Right ventricle myocardium superior (tissue), 1 donor: ENCODE data around the gene C3orf49. TPM values are rescaled to one million over a fixed set of nuclear protein-coding genes. Genes with fewer than 3 reads are reported as not detected.

Experiments
- ATAC-seq: fragments of 200-7000 bp; cut with Tn5 transposase; one replicate; pipeline ENCODE4 v1.9.1; 2020; ENCODE audit warnings: mild to moderate bottlenecking; ENCODE audit not compliant: poor library complexity
- DNase-seq: peaks from one replicate; pipeline ENCODE4 v3.0.0-alpha.2; 2020
- intact Hi-C: fragments of 100-400 bp; cut with DNase I; formaldehyde crosslinking; loops from one replicate; pipeline ENCODE4 v1.11.2; 2022
- total RNA-seq: library from RNA; stranded (reverse); fragmentation: NEBNext Ultra II Directional; extraction: Animal tissue kit (Norgen Biotek cat#: 25700); gene quantifications from one replicate; pipeline ENCODE4 v1.2.1, GENCODE V29; 2021
- donor health status: DM: no; HTN: yes; CAD: no; lungs with severe emphysema.

Gene C3orf49
- total RNA-seq, 1 donor from 2014 or later: not detected

DNA sequence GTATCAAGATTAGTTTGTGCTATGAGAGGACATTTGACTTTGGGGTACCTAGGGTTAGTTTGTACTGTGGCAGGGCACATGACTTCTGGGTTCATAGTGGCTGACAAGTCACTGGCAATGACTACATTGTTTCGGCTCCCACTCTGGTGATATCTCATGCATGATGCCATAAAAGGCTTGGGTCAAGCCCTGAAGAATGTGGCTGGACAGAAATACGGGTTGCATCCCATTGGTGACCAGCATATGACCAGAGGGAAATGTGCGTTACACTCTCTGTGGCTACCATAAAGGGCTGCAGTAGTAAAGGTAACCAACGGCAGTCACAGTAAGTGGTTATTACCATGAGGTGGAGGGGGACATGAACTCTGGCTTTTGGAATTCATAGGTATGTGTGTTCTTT lies 26.1 kb downstream of the C3orf49 start:
- ATAC-seq (no peak), DNase-seq (no peak)
- intact Hi-C loops: no loop called here

DNA sequence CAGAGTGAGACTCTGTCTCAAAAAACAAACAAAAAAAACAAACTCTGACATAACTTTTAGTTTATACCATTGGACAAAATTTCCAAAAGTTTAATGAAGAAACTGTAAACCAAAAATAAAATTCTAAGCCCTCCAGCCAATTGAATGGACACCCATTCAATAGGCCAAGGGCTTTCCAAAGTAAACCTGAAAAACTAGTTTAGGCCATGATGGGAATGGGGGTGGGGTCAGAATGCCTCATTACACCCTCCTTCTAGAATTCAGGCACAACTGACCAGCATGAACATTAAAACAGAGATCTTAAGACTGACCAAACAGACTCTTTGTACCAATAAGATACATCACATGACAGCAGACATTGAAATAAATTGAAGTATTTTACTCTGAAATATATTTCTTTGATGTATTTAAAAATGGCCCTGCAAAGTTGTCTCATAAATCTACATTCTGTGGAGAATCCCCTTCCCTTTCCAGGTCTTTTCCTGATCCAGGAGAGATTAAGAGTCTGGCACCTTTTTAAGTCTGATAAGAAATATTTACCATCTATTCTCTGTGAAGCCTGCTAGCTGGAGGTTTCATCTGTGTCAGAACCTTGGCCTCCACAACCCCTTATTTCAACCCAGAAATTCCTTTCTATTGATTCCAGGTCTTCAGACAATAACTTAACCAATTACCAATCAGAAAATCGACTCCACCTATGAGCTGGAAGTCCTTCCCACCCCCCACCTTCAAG lies 28.8 kb downstream of the C3orf49 start:
- ATAC-seq: no peak
- DNase-seq: no peak
- intact Hi-C loops: no loop called here

DNA sequence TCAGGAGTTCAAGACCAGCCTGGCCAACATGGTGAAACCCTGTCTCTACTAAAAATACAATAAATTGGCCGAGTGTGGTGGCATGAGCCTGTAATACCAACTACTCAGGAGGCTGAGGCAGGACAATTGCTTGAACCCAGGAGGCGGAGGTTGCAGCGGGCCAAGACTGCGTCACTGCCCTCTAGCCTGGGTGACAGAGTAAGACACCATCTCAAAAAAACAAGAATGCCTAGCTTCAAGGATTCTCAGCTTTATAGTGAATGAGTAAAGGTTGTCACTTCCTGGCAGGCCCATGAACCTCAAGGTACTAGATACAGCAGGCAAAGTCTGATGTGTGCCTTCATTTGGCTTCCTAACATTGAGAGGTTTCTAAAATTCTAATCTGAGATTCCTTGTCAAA lies 30.1 kb downstream of the C3orf49 start:
- ATAC-seq (no peak), DNase-seq (no peak)
- intact Hi-C loops: no loop called here

DNA sequence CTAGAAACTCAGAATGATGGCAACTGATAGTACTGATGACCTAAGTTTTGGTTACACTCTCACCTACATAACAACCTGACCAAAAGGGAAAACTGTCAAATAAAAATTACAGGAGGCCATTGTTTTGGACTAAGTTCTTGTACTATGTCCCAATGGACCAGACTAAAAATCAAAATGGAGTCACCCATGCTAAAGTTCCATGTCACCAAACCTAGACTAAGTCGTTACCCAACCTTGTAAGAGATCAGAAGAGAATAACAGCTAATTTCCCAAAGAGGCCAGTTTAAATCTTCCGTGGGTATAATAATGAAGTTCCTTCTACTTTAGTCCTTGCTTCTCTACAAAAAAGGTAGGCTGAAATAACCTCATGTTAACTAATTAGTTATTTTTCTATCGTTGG lies 32.2 kb downstream of the C3orf49 start:
- DNase-seq: no peak
- intact Hi-C loops: no loop called here
- no peak for ATAC-seq

DNA sequence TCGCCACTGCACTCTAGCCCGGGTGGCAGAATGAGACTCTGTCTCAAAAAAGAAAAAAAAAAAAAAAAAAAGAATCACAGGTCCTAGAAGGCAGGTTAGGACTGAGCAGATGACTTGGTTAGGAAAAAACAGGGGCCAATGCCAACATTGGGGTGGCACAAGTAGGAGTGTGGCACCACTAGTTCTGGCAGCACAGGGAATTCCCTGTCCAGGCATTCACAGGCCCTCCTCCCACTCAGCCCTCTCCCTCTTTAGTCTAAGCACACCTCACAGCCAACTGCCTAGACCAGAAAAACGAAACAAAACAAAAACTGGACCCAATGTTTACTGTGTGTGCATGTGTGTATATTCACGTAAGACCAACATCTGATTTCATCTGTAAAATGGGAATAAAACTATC lies 34.0 kb downstream of the C3orf49 start:
- intact Hi-C loops: no loop called here
- DNase-seq (no peak), ATAC-seq (no peak)

DNA sequence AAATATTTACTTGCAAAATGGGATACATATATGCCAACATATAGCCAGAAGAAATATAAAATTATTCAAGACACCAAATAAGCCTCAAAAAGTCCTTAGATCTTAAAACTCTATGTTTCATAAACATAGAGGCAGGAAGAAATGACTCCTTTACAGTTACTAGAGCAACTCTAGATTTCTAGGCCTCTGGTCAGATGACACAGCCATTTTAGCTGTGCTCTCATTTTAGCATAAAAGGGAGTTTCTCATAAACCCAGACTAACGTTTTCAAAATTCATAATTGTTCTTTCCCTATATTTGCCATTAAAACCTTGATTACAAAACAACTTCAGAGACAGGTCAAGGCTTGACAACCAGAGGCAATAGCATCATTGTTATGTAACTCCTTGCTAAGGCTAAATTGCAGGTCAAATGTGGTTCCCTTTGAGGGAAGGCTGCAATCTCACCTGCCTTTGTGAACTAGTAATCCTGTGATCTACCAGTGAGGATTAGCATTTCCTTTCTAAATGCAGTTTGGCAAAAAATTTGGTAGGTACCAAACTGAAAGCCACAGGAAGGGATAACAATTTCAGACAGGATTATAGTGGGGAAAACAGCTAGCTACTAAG lies 36.3 kb downstream of the C3orf49 start:
- no peak for DNase-seq
- intact Hi-C loops: no loop called here
- ATAC-seq: no peak

DNA sequence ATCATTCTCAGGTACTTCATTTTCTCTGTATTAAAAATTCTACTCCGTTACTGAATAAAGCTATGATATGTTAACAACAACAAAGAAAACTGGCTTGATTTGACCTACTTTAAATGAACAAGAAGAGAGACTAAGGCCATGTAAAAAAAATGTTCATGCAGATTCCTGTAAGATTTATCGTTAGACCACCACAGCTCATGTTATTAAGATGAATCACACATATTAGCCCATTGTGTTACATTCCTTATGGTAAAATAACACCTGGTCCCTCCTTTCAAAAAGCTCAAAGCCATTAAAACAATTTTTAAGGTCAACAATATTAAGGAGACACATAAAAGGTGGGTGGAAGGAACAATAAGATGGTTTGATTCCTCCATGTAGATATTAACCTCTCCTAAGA lies 38.2 kb downstream of the C3orf49 start:
- intact Hi-C loops: no loop called here
- ATAC-seq (no peak), DNase-seq (no peak)

DNA sequence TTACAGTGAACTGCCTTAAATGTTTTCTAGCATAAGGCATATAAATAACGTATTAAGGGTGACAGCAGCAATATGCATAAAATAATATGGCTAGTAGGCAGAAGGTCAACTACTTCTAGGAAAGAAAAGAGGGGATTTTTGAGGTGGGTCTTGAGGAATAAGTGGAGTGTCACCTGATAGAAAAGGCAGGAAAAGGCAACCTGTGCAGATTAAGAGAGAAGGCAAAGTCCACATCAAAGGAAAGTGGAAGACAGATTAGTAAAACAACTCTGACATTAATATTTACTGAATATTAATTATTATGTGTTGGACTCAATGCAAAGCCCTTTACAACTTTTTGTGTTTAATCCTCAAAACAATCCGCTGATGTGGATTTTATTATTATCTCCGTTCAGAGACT lies 41.7 kb downstream of the C3orf49 start:
- intact Hi-C loops: no loop called here
- DNase-seq: no peak
- ATAC-seq: no peak

DNA sequence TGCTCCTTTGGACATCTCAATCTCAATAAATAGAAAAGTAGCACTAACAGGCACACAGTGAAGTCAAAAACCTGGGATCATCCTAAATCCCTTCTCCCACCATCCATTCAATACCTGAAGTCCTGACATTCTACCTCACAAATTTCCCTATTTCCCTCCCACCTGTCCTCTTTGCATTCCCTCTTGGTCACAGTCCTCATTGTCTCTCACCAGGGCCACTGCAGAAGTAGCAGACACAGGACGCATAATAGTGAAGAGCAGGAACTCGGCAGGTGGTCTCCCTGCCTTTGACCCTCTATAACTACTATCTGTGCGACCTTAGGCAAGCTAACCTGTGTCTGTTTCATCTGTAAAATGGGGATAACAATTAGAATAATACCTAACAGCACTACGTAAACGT lies 42.2 kb downstream of the C3orf49 start:
- intact Hi-C loops: no loop called here

DNA sequence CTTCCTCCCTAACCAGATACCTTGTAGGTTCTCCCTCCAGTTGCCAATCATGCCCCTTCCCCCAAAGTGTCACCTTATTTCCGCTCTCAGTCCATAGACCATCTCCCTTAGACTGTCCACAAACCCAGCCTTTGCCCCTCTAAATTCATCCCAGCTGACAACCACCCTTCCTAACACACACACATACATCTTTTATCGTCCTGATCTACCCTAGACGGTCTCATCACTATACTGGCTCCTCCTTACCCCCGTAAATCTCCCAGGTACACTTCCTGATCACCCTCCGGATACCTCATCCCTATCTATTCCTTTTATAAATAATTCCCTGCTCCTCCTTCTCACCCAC lies 43.7 kb downstream of the C3orf49 start:
- intact Hi-C loops: no loop called here
- no peak for DNase-seq
- no peak for ATAC-seq

More for the DNA sequence above, 42.2 kb downstream of the C3orf49 start:
- DNase-seq (no peak), ATAC-seq (no peak)

DNA sequence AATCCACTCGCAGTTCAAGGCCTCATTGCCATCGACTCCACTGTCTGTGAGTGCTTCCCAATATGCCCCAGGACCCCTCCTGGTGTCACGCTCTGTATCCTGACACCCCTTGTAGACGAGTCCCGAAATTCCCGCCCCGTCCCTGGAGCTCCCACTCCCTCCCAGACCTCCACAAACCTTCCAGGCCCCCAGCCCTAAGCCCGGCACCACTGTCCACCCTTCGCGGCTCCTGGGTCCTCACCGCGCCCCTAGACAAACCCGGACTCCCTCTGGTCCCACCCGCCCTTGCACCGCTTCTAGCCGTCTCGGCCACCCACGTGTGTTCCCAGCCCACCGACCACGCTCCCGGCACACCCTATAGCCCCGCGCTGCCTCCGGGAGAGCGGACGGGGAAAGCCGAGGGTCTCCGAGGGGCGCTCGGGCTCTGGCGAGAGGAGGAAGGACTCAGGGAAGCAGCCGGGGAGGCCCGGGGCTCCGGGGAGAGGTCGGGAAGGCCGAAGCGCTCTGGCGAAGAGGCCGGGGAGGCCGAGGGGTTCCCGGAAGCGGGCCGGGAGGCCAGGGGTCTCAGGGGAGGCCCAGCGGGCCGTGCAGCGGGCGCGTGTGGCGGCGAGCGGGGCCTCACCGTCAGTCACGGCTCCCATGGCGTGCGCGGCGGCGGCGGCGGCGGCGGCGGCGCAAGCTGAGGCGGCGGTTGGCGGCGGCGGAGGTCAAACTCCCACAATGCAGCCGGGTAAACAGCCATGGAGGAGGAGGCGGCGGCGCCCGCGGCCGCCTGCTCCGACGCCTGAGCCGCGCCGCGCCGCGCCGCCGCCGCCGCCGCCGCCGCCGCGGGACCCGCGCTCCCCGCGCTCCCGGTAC lies 44.3 kb downstream of the C3orf49 start, which contains the start of the genes ATXN7 and THOC7:
Gene ATXN7 (plus strand): TSS at position 718 of the 858 bp plus-strand sequence. CDS start 48,732 bp downstream, outside the sequence.
Gene THOC7 (minus strand): TSS at position 656 of the 858 bp plus-strand sequence. CDS start 15 bp downstream, at position 641.
- intact Hi-C loops: no loop called here
- ATAC-seq (peak; percentile 93), DNase-seq (peak; percentile 86)

DNA sequence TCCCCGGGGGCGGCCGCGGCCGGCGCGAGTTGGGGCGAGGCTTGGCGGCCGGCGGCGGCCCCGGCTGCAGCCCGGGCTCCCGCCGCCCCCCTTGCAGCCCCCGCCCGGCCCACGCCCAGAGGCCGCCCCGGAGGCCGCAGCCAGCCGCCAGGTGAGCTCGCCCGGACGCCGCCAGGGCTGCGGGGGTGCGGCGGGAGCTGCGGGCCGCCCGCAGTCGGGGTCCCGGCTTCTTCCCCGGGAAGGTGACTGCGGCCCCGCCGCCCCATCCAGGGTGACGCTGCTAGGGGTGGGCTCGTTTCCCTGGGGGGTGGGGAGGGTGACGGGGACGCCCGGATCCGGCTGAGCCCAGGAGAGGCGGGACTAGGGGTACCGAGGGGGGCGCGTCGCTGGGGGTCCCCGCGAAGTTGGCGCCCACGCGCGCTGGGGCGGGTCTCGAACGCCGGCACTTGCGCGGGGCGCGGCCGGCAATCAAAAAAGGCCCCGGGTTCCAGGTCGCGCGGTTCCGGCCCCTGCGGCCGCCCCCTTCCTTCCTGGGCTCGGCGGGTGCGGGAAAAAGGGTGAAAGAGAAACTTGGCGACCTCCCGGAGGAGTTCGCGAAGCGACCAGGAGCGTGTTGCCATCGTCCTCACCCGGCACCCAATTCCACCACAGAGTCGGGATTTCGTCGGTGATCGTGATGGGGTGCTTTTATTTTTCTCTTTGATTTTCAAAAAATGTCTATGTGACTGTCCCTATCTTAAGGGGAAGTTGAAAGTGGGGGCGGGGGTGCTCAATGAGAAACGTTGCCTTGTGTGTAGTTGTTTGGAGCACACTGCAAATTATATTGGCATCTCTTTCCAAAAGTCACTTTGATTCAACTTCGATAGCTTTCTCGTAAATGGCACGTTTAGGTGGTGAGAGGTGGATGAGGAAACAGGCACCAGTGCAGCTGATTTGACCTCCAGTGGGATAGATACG lies 45.2 kb downstream of the C3orf49 start:
- peak; percentile 58 for DNase-seq
- intact Hi-C loops: no loop called here
- ATAC-seq: peak; percentile 64

DNA sequence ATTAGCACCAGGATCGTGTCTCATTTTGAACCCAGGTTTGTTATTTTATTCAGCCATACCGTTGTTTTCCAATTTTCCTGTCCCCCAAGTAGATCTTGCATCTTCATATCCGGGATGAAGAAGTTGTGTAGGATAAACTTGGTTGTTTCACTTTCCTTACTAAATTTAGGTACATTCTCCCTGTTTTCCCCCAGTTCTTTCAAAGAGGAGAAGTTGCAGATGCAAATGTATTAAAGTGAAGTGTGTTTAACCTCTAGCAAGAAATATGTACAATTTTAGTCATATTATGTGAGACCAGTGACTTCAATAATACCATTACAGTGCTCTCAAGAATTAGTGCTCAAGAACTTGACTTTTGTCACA lies 45.8 kb downstream of the C3orf49 start:
- no peak for ATAC-seq
- no peak for DNase-seq
- intact Hi-C loops: no loop called here

DNA sequence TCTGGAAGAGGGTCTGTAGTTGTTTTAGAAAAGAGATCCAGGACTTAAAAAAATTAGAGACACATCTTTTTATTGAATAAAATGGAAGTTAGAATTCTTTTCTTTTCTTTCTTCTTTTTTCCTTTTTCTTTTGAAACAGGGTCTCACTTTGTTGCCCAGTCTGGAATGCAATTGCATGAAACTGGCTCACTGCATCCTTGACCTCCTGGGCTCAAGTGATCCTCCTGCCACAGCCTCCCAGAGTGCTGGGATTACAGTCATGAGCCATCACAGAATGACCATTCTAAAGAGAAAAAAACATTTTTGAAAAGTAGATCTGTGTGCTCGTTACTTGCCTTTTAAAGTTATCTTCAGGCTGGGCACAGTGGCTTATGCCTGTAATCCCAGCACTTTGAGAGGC lies 48.1 kb downstream of the C3orf49 start:
- intact Hi-C loops: no loop called here
- ATAC-seq: no peak

DNA sequence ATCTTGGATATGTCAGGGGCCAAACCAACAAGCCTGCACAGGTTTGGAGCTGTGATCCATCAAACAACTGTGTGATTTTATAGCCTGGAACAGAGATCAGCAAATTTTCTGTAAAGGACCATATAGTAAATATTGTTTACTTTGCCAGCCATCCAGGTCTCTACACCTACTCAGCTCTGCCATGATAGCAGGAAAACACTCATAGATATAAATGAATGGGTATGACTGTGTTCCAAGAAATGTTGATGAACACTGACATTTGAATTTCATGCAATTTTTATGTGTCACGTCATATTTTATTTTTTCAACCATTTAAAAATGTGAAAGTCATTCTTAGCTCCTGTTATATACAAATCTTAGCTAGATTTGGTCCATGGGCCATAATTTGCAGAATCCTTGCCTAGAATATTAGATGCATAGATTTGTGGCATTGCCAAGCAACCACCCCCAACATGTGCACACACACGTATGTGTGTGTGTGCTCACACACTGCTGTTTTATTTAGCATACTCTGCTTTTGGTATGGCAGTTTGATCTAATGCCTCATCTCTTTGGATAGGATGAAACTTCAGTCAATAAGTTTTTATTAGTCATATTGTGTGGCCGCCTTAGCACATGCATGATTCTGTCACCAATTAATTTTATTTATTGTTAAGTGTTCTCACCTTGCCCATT lies 51.0 kb downstream of the C3orf49 start:
- no peak for DNase-seq
- intact Hi-C loops: no loop called here
- no peak for ATAC-seq

More for the DNA sequence above, 48.1 kb downstream of the C3orf49 start:
- no peak for DNase-seq

DNA sequence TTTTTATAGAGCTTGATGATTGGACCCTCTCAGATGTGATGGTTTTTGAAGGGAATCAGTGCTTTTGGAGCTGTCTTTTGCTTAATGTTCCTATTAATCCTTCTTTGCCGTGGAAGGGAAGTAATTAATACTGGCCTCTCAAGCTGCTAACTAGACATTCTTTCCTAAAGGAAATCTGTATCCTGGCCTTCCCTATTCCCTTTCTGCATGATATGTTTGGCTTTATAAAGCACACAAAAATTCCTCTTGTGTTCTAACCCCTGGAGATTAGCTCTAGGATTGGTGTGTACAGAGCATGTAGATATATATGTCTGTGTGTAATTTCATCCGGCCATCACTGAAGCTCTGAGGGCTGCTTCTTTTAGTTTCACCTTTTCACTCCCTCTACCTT lies 51.5 kb downstream of the C3orf49 start:
- ATAC-seq: no peak
- DNase-seq: no peak
- intact Hi-C loops: no loop called here

DNA sequence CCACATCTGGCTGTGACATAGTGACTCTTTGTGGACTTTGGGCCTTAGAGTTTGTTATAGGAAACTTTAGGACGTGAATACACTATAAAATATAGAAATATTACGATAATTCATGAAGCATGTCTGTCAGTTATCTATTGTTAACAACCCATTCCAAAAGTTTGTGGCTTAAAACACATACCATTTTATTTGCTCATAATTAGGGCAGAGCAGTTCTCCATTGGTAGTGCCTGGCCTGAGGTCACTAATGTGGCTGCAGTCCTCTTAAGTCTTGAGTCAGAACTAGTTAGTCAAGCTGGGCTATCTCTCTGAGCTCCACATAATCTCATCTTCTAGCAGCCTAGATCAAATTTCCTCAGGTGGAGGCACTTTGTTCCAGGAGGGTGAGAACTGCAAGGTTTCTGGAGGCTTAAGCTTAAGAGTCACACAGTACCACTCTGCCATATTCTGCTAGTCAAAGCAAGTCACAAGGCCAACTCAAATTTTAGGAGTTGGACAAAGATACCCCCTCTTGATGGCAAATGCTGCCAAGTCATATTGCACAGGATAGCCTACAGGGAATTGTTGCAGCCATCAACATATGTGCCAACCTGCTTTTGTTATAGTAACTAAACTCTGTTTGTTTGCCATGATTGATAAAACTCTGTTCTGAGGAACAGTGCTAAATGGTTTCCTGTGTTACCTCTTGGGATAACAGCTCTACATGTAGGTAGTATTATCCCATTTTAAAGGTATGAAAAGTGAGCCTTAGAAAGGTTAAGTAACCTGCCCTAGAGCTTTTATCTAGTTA lies 53.2 kb downstream of the C3orf49 start:
- intact Hi-C loops: no loop called here
- ATAC-seq (no peak), DNase-seq (no peak)
